Suppressor macrophage (primary cell): ENCODE measurements around the gene ANGEL2.
A peak's percentile ranks its signal among the peaks of the same experiment; 100 is the strongest.

Source experiments
- DNase-seq, 4 experiments: peaks; one replicate each; pipeline ENCODE4 v3.0.0-alpha.2; 2020 to 2022

The ANGEL2 gene

DNA sequence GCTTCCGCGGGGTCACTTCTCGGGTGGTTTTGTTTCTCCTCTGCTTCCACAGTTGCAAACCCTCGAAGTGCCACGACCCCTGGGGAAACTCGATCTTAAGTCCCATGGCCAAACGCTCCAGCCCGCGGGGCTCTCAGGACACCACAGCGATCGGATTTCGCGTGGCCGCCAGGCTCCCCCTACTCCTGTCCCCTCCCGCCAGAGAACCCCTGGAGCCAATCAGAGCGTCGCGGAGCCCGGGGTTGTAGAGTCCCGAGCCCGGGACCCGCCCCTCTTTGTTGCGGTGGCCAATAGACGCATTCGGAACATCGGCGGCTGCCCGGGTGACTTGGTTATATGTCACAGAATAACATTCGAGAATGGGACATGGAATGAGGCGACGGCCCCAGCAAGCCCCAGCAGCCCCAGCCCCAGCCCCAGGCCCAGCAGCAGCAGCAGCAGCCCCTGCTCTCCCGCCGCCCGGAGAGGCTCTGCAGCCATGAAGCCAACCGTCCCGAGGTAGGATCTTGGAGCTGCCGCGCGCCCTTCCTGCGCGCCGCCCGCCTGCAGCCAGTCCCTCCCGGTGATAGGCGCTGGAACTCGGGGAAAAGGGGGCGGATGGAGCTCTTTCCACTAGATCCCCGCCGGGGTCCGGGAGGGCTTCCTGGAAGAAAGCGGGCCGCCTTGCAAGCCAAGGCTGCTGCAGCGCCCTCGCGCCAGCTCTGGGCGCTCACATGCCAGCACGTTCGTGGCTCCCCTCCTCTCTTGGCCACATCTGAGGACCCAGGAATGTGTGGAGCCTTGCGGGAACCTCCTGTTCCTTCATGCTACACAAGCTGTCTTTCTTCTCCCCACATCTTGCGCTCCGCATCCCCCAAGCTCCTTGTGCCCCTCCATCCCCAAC lies 65.2 kb downstream of the ANGEL2 start, which contains the start of gene VASH2:
Gene VASH2, plus strand, starts transcription at position 299 of the 883 bp plus-strand sequence. CDS start 1,002 bp downstream, outside the sequence.
- DNase-seq: peak; percentile 62 to 76 (median 66)

GRCh38 chr1:212949771-212950170 lies 65.9 kb downstream of the ANGEL2 start:
- no peak for DNase-seq

GRCh38 chr1:212946872-212947271 lies 68.8 kb downstream of the ANGEL2 start:
- no peak for DNase-seq

- peak in 1 of 4 experiments; percentile 23 for DNase-seq
Measured at GRCh38 chr1:212945463-212946160, 70.1 kb downstream of the ANGEL2 start.

- no peak for DNase-seq
Measured at GRCh38 chr1:212945056-212945455, 70.6 kb downstream of the ANGEL2 start.

GRCh38 chr1:212944229-212944901 lies 71.3 kb downstream of the ANGEL2 start:
- peak in 2 of 4 experiments; percentile 59 to 61 for DNase-seq

DNA sequence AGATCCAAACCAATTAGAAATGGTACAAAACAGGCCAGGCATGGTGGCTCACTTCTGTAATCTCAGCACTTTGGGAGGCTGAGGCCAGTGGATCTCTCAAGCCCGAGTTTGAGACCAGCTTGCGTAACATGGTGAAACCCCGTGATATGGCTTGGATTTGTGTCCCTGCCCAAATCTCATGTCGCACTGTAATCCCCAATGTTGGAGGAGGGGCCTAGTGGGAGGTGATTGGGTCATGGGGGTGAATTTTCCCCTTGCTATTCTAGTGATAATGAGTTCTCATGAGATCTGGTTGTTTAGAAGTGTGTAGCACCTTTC lies 72.3 kb downstream of the ANGEL2 start:
- no peak for DNase-seq

- no peak for DNase-seq
Measured at GRCh38 chr1:212942679-212943392, 72.8 kb downstream of the ANGEL2 start.
